HTR-8/SVneo (cell line): Measurements from ENCODE around the gene OPCML.

Experiments
- DNase-seq: peaks from one replicate; pipeline ENCODE4 v3.0.0; 2011; ENCODE audit warnings: low spot score, mixed read lengths; ENCODE audit not compliant: insufficient read length
- FAIRE-seq: peaks from 2 replicates; lab custom pipeline; 2011; peaks lifted over from hg19 to GRCh38; lab: Jason Lieb, UNC

OPCML gene

GRCh38 chr11:133253570-133253969 lies 278.7 kb downstream of the OPCML start:
- FAIRE-seq, result no peak
- DNase-seq, result no peak

DNA sequence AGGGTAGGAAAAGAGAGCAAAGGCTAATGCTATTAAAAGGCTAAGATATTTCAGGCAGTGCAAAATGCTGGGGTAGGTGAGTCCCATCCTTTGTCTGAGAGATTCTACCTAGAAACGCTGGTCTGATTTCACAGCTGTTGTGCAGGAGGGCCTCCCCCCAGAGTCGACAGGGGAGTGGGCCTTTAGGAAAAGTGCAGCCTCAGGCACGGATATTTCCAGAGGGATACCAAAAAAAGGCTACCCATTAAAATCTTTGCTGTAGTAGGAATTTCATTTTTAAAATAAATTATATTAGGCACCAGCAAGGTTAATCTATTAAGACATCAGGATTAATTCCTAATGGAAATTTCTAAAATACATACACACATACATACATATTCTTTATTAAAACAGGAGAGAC lies 280.5 kb downstream of the OPCML start:
- DNase-seq, result no peak
- no peak for FAIRE-seq

GRCh38 chr11:133249530-133249929 lies 282.8 kb downstream of the OPCML start:
- FAIRE-seq, result no peak

GRCh38 chr11:133249065-133249464 lies 283.2 kb downstream of the OPCML start:
- DNase-seq (no peak), FAIRE-seq (no peak)

More at GRCh38 chr11:133249530-133249929, 282.8 kb downstream of the OPCML start:
- DNase-seq, result no peak

- no peak for FAIRE-seq
Observed at GRCh38 chr11:133243832-133244231, 288.5 kb downstream of the OPCML start.

GRCh38 chr11:133240908-133241655 lies 291.2 kb downstream of the OPCML start:
- FAIRE-seq, result no peak
- DNase-seq, result no peak

More at GRCh38 chr11:133243832-133244231, 288.5 kb downstream of the OPCML start:
- DNase-seq, result no peak

- DNase-seq, result no peak
- FAIRE-seq, result no peak
Observed at GRCh38 chr11:133239575-133239974, 292.7 kb downstream of the OPCML start.

DNA sequence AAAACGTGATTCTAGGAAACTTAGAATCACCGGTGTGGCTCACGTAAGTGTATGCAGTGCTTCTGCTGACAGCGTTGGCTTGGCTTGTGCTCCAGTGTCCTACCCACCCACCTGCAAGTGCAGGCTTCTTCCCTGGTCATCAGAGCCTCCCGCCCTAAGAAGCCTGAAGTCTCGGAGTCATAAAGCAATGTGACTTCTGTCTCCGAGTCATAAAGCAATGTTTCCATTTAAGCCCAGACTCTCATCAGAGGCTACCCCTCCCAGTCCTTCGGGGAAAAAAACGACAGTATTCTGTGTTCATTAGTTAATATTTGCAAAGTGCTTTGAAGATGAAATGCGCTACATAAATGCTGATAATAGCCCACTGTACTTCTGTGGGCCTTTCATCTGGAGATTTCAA lies 293.8 kb downstream of the OPCML start:
- no peak for FAIRE-seq
- DNase-seq, result no peak

- no peak for DNase-seq
- no peak for FAIRE-seq
Observed at GRCh38 chr11:133238027-133238426, 294.3 kb downstream of the OPCML start.

DNA sequence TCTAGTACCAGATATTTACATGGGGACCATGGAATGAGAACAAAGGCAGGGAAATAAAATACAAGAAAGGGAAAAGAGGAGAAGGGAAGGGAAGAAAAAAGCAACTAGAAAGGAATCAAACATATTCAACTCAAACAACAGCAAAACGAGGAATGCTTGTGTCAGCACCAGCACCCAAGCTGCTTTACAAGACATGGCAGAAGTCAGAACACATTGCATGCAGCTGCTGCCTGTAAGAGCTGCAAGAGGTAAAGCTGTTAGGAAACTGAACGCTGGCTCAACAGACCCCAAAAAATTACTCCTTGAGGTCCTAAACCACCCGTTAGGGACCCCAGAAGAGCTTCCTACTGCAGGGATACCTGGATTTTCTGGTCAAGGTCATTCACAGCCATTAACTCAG lies 296.9 kb downstream of the OPCML start:
- DNase-seq (no peak), FAIRE-seq (no peak)

- FAIRE-seq (no peak), DNase-seq (no peak)
Observed at GRCh38 chr11:133234883-133235282, 297.4 kb downstream of the OPCML start.

DNA sequence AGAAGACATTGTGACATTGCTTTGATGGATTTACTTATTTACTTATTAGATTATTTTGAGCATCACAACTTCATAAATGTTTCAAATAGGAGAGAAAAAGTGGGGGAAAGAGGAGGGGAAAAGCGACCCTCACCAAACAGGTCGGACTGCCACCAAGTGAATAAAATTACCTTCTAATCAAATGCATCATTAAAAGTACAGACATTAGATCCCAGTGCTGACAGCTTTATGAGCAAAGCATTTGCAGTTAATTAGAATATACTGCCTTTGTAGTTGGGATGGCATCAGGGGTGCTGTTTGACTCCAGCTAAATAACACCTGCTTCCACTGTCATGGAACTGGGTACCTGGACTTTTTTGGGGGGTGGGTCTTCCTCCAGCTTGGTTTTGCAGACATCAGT lies 299.6 kb downstream of the OPCML start:
- DNase-seq (no peak), FAIRE-seq (no peak)

DNA sequence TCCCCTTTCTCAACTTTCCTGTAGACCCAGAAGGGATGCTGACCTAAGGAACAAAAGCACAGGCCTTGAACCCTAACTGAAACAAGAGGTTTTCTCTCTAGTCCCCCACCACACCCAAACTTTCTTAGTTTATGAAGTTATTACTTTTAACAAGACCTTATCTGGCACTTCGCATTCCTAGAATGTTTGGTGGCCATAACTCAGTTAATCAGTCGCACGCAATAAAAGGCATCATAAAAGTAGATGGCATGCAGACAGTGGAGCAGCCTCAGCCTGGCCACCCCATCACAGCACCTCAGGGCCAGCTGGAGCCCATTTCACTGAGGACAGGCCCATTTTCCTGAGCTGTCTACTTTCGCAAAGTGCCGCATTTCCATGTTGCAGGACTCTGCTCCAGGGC lies 301.9 kb downstream of the OPCML start:
- no peak for DNase-seq
- no peak for FAIRE-seq

DNA sequence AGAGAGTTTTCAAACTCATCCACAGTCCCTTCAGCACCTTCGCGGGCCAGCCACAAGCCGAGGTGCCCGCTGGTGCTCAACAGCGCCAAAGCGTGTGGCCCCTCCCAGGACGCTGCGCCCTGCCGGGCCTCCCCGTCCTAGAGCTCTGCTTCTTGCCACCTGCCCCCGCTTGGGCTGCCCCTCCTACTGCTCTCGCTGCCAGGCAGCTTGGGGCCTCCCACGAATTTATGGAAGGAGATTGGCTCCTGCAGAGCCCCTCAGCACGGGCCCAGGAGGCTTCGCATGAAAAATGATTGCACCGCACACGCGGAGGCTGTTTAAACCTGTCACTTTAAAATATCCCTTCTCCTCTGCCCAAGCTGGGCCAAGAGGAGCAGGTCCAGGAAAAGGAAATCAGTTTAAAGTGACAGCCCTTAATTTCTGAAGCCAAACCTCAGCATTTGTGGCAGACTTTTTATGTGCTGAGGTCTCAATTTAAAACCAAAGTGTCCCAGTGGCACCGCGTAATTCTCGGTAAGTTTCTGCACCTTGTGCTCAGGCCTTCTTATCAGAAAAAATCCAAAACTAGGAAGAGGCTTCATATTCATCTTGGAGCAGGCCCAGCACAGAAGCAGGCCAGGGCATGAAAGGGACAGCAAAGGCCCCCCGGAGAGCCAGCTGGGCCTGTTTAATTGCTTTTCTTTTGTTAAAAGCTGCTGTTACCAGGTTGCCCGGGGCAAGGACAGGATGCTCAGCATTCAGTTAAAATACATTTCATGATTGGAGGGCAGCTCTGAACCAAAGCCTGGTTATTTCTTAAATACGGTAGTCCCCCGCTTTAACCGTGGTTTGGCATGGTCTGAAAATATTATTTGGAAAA lies 303.6 kb downstream of the OPCML start:
- DNase-seq (no peak), FAIRE-seq (no peak)

- FAIRE-seq, result no peak
- no peak for DNase-seq
Observed at GRCh38 chr11:133227632-133228111, 304.6 kb downstream of the OPCML start.

- FAIRE-seq (no peak), DNase-seq (no peak)
Observed at GRCh38 chr11:133224271-133224670, 308.0 kb downstream of the OPCML start.

DNA sequence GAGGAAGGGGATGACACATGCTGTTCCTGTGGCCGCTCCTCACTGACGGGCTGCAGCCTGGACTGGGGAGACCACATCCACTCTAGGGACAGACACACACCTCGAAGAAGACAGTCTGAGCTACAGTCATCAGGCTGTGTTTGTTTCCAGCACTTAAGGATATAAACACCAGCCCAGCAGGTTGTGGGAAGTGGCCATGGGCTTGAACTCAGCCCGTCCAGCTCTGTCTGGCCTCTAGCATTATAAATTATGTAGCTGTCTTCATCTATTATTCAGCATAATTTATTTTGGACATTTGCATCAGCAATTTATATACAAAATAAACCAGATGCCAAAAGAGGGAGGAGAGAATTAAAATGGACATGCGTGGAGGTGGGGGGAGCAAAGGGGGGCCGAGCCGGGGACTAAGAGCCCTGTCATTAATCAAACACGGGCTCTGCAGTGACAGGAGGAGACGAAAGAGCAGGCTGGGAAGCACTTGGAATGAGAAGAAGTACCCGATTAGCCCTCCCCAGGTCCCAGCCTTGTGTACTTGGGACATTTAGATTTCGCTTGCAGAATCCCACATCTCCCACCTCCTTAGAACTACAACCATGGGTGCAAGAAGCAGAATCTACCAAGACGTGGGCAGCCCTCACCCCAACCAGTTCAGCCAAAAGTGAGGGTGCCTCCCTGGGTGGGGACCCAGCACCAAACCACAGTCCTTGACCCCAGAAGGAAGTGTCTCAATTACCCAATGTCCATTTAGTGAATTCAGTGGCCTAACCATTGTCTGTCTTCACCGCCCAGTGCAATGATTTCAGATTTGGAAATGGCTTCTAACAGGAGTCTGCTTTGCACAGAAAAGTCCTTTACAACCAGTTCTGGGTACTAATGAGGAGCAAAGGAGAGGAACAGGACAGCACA lies 309.6 kb downstream of the OPCML start:
- no peak for DNase-seq
- FAIRE-seq, result no peak

GRCh38 chr11:133219543-133219942 lies 312.8 kb downstream of the OPCML start:
- no peak for DNase-seq
- FAIRE-seq, result no peak

DNA sequence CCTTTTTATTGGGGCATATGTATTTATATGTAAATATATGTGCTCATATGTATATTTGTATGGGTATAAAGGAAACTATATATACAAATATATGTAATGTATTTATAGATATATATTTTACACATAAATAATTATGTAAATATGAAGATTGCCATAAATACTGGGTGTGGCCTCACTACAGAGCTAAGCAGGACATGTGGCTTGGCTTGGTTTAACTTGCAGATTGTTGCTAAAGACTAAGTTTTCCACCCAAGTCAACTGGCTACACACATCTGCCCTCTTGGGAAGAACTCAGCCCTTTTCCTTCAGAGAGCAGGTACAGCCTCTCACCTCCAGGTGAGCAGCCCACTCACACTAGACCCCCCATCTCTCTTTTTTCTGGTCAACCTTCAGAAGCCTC lies 315.5 kb downstream of the OPCML start:
- DNase-seq, result no peak

GRCh38 chr11:133215596-133216230 lies 316.6 kb downstream of the OPCML start:
- no peak for DNase-seq
- FAIRE-seq, result no peak

More for the DNA sequence above, 315.5 kb downstream of the OPCML start:
- no peak for FAIRE-seq
